ENCODE results near the gene SRGAP1.
"Not testable (repeated sequence)": the region's sequence is repeated elsewhere in the genome, so short reads cannot be mapped to it uniquely, and the experiment has no call there.

- TF ChIP-seq CTCF (optimal IDR thresholded peaks at IDR 0.05 in 1 of 3, IDR thresholded peaks at IDR 0.05 in 1 of 3, conservative IDR thresholded peaks at IDR 0.05 in 1 of 3; ENCODE audit: extremely low read depth in 1 of 3, insufficient read depth in 2 of 3, low read length in 3 of 3); EZH2 (IDR thresholded peaks at IDR 0.05; ENCODE audit: low read length): not testable (repeated sequence)
These were observed 276.6 kb downstream of the SRGAP1 start for GRCh38 chr12:64121086-64121485.
